ENCODE data around the gene ATP6V0B.

ATP6V0B gene

GRCh38 chr1:44008259-44008658 is 33.5 kb downstream of the ATP6V0B start:
- no peak for DNase-seq

- DNase-seq = no peak
Measured at GRCh38 chr1:44010935-44011471, 36.2 kb downstream of the ATP6V0B start.

GRCh38 chr1:44012404-44012803 is 37.6 kb downstream of the ATP6V0B start:
- DNase-seq = no peak

GRCh38 chr1:44012941-44013609 is 38.3 kb downstream of the ATP6V0B start:
- no peak for DNase-seq

GRCh38 chr1:44013949-44014348 is 39.2 kb downstream of the ATP6V0B start:
- no peak for DNase-seq

GRCh38 chr1:44014365-44015104 is 39.8 kb downstream of the ATP6V0B start:
- no peak for DNase-seq

GRCh38 chr1:44015206-44015605 is 40.4 kb downstream of the ATP6V0B start:
- DNase-seq = no peak

GRCh38 chr1:44016041-44016889 is 41.5 kb downstream of the ATP6V0B start:
- DNase-seq = no peak

GRCh38 chr1:44016890-44017400 is 42.2 kb downstream of the ATP6V0B start:
- DNase-seq = no peak

- no peak for DNase-seq
Measured at GRCh38 chr1:44019466-44019948, 44.7 kb downstream of the ATP6V0B start.

- DNase-seq = no peak
Measured at GRCh38 chr1:44020464-44020863, 45.7 kb downstream of the ATP6V0B start.

- no peak for DNase-seq
Measured at GRCh38 chr1:44021156-44021555, 46.4 kb downstream of the ATP6V0B start.

GRCh38 chr1:44021581-44022321 is 47.0 kb downstream of the ATP6V0B start:
- DNase-seq = no peak

- DNase-seq = no peak
Measured at GRCh38 chr1:44024031-44024902, 49.5 kb downstream of the ATP6V0B start.

- DNase-seq = no peak
Measured at GRCh38 chr1:44024903-44025525, 50.3 kb downstream of the ATP6V0B start.

- no peak for DNase-seq
Measured at GRCh38 chr1:44025816-44026215, 51.1 kb downstream of the ATP6V0B start.

- DNase-seq = no peak
Measured at GRCh38 chr1:44027320-44027719, 52.6 kb downstream of the ATP6V0B start.

All from COR-L47 (cell line).